GM21367 (cell line): ENCODE data around the gene TPP1.

Experiments used
- ATAC-seq: cut with Tn5 transposase; IDR thresholded peaks from one replicate; pipeline ENCODE4 v1.9.1; 2021; ENCODE audit not compliant: unreplicated experiment

Gene TPP1

GRCh38 chr11:6629573-6629891, 10.3 kb upstream of the TPP1 start:
- no peak for ATAC-seq

GRCh38 chr11:6628526-6628925, 9.3 kb upstream of the TPP1 start:
- no peak for ATAC-seq

GRCh38 chr11:6627762-6628241, 8.6 kb upstream of the TPP1 start:
- ATAC-seq, result peak; percentile 47

GRCh38 chr11:6626971-6627761, 7.9 kb upstream of the TPP1 start:
- no peak for ATAC-seq

GRCh38 chr11:6625832-6626420, 6.7 kb upstream of the TPP1 start:
- no peak for ATAC-seq

- no peak for ATAC-seq
These were observed 6.1 kb upstream of the TPP1 start for GRCh38 chr11:6625156-6625831.

GRCh38 chr11:6623391-6624363, 4.5 kb upstream of the TPP1 start:
- ATAC-seq, result no peak

GRCh38 chr11:6622261-6623171, 3.3 kb upstream of the TPP1 start:
- ATAC-seq, result no peak

GRCh38 chr11:6621711-6622211, 2.5 kb upstream of the TPP1 start:
- ATAC-seq, result no peak

- ATAC-seq, result no peak
These were observed 1.4 kb upstream of the TPP1 start for GRCh38 chr11:6620636-6621035.

GRCh38 chr11:6618117-6619003, 862 bp downstream of the TPP1 start:
- ATAC-seq, result no peak

- no peak for ATAC-seq
These were observed 1.9 kb downstream of the TPP1 start for GRCh38 chr11:6617315-6617781.

- ATAC-seq, result no peak
These were observed 2.5 kb downstream of the TPP1 start for GRCh38 chr11:6616596-6617250.

GRCh38 chr11:6615882-6616585, 3.2 kb downstream of the TPP1 start:
- ATAC-seq, result no peak

- ATAC-seq, result no peak
These were observed 4.2 kb downstream of the TPP1 start for GRCh38 chr11:6615046-6615445.

- no peak for ATAC-seq
These were observed 4.8 kb downstream of the TPP1 start for GRCh38 chr11:6614446-6614845.

GRCh38 chr11:6613496-6613895, 5.7 kb downstream of the TPP1 start:
- ATAC-seq, result no peak
